ENCODE measurements around the gene GRIK1.

Gene GRIK1

DNA sequence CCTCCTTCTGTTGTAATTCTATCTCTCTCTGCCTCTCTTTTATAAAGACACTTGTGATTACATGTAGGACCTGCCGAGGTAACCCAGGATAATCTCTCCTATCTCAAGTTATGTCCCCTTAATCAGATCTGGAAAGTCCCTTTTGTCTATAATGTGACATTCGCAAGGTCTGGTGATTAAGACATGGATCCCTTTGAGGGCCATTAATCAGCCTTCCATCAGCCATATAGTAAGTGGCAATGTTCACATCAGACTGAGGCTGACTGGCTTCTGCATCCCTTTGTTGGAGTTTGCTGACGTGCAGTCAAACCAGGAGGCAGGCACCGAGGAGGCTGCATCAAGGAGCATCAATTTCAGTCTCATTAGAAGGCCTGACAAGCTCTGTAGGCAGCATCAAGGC is 431.5 kb downstream of the GRIK1 start:
- H3K9me2 ChIP-seq (replicated peaks; ENCODE audit: low read depth, low read length) = no peaks in the 10 kb centered on the region
- H3K27me3 ChIP-seq (ENCODE audit: insufficient read depth, low read length, poor library complexity, severe bottlenecking) = no peaks in the 10 kb centered on the region
- no peaks in the 10 kb centered on the region for H3F3A ChIP-seq (ENCODE audit: low read depth)
- H3K9ac ChIP-seq (ENCODE audit: low read depth, low read length, poor library complexity, severe bottlenecking) = no peak overlapping the region
- no peaks in the 10 kb centered on the region for H3K36me3 ChIP-seq (ENCODE audit: insufficient read depth, low read length)
- H4K20me1 ChIP-seq (ENCODE audit: insufficient read depth, low read length, poor library complexity, severe bottlenecking) = no peaks in the 10 kb centered on the region
- H3K4me1 ChIP-seq (ENCODE audit: insufficient read depth, low read length, poor library complexity, severe bottlenecking) = no peaks in the 10 kb centered on the region
- no peak overlapping the region for H2AFZ ChIP-seq (ENCODE audit: low read length)
- no peak for TF ChIP-seq EZH2phosphoT487 (IDR thresholded peaks at IDR 0.05; ENCODE audit: borderline replicate concordance)
- TF ChIP-seq, protein P1, sequence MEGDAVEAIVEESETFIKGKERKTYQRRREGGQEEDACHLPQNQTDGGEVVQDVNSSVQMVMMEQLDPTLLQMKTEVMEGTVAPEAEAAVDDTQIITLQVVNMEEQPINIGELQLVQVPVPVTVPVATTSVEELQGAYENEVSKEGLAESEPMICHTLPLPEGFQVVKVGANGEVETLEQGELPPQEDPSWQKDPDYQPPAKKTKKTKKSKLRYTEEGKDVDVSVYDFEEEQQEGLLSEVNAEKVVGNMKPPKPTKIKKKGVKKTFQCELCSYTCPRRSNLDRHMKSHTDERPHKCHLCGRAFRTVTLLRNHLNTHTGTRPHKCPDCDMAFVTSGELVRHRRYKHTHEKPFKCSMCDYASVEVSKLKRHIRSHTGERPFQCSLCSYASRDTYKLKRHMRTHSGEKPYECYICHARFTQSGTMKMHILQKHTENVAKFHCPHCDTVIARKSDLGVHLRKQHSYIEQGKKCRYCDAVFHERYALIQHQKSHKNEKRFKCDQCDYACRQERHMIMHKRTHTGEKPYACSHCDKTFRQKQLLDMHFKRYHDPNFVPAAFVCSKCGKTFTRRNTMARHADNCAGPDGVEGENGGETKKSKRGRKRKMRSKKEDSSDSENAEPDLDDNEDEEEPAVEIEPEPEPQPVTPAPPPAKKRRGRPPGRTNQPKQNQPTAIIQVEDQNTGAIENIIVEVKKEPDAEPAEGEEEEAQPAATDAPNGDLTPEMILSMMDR (conservative IDR thresholded peaks at IDR 0.05; ENCODE audit: low read length) = no peak
- H3K9me3 ChIP-seq (ENCODE audit: insufficient read depth, low read depth, low read length) = peaks cover 7% of the 10 kb centered on the region; the same call in 1 of the 2 replicates
- H3K4me3 ChIP-seq (ENCODE audit: low read length, poor library complexity, severe bottlenecking) = no peak overlapping the region
- H3K79me2 ChIP-seq (ENCODE audit: insufficient read depth, low read length) = no peaks in the 10 kb centered on the region
- no peak overlapping the region for H3K4me2 ChIP-seq (ENCODE audit: low read depth, low read length, poor library complexity, severe bottlenecking)

DNA sequence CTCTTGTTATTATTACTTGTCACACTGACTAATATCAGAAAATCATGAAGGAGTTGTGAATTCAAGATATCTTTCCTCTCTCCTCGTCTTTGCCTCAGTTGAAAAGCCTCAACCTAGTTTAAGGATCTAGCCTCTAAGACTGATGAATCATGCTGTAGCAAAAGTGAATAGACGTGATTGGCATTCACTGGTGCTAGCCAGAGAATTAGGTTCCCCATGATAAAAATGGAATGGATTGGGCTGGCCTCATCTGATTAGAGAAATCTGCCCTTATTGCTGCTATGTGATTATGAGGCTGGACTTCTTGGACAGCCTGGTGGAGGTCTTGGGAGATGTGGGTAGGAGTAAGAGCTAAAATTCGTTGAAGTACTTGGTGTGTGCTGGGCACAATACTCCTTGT is 432.8 kb downstream of the GRIK1 start:
- no peaks in the 10 kb centered on the region for H3K9me2 ChIP-seq (replicated peaks; ENCODE audit: low read depth, low read length)
- H4K20me1 ChIP-seq (ENCODE audit: insufficient read depth, low read length, poor library complexity, severe bottlenecking) = no peaks in the 10 kb centered on the region
- no peaks in the 10 kb centered on the region for H3K4me1 ChIP-seq (ENCODE audit: insufficient read depth, low read length, poor library complexity, severe bottlenecking)
- no peak overlapping the region for H2AFZ ChIP-seq (ENCODE audit: low read length)
- peaks cover 2% of the 10 kb centered on the region; the same call in 1 of the 2 replicates for H3K9me3 ChIP-seq (ENCODE audit: insufficient read depth, low read depth, low read length)
- no peak overlapping the region for H3K9ac ChIP-seq (ENCODE audit: low read depth, low read length, poor library complexity, severe bottlenecking)
- H3K4me3 ChIP-seq (ENCODE audit: low read length, poor library complexity, severe bottlenecking) = no peak overlapping the region
- no peak overlapping the region for H3K4me2 ChIP-seq (ENCODE audit: low read depth, low read length, poor library complexity, severe bottlenecking)
- H3F3A ChIP-seq (ENCODE audit: low read depth) = no peaks in the 10 kb centered on the region
- TF ChIP-seq, protein P1 (conservative IDR thresholded peaks at IDR 0.05; ENCODE audit: low read length) = no peak
- no peak for TF ChIP-seq EZH2phosphoT487 (IDR thresholded peaks at IDR 0.05; ENCODE audit: borderline replicate concordance)
- no peaks in the 10 kb centered on the region for H3K79me2 ChIP-seq (ENCODE audit: insufficient read depth, low read length)
- H3K27me3 ChIP-seq (ENCODE audit: insufficient read depth, low read length, poor library complexity, severe bottlenecking) = no peaks in the 10 kb centered on the region
- no peaks in the 10 kb centered on the region for H3K36me3 ChIP-seq (ENCODE audit: insufficient read depth, low read length)

DNA sequence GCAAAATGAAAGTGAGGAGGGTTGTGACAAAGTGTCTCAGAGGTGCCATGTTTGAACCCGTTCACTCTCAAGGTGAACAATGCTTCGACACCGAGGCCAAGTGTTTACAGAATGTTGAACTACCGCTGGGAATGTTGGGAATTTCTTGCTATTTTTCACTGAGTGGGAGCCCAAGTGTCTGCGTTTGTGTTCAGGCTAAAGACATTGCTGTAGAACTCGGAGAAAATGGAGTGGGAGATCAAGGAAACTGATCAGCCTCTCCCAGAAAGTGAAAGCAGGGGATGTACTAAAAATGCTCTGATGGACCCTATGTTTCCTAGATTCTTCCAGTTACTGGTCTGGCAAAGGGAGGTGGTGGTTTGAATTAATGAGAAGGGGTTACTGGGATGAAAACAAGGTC is 433.6 kb downstream of the GRIK1 start:
- Histone ChIP-seq H3F3A (ENCODE audit: low read depth) (no peaks in the 10 kb centered on the region), H3K36me3 (ENCODE audit: insufficient read depth, low read length) (no peaks in the 10 kb centered on the region), H4K20me1 (ENCODE audit: insufficient read depth, low read length, poor library complexity, severe bottlenecking) (no peaks in the 10 kb centered on the region), H3K4me2 (ENCODE audit: low read depth, low read length, poor library complexity, severe bottlenecking) (no peak overlapping the region), H3K4me1 (ENCODE audit: insufficient read depth, low read length, poor library complexity, severe bottlenecking) (no peaks in the 10 kb centered on the region), H3K9me3 (ENCODE audit: insufficient read depth, low read depth, low read length) (no peaks in the 10 kb centered on the region; the same call in 1 of the 2 replicates), H2AFZ (ENCODE audit: low read length) (no peak overlapping the region), H3K4me3 (ENCODE audit: low read length, poor library complexity, severe bottlenecking) (no peak overlapping the region), H3K9me2 (replicated peaks; ENCODE audit: low read depth, low read length) (no peaks in the 10 kb centered on the region), H3K9ac (ENCODE audit: low read depth, low read length, poor library complexity, severe bottlenecking) (no peak overlapping the region), H3K79me2 (ENCODE audit: insufficient read depth, low read length) (no peaks in the 10 kb centered on the region), H3K27me3 (ENCODE audit: insufficient read depth, low read length, poor library complexity, severe bottlenecking) (no peaks in the 10 kb centered on the region)
- TF ChIP-seq, protein P1 (conservative IDR thresholded peaks at IDR 0.05; ENCODE audit: low read length) = no peak
- TF ChIP-seq EZH2phosphoT487 (IDR thresholded peaks at IDR 0.05; ENCODE audit: borderline replicate concordance) = no peak

All from Loucy (cell line).